CD4-positive, alpha-beta memory T cell (primary cell): ENCODE data around the gene ELMOD1. TPM values are rescaled to one million over a fixed set of nuclear protein-coding genes. Genes with fewer than 3 reads are reported as not detected.

ENCODE experiments used
- CTCF ChIA-PET: fragments of 350-600 bp; sonication (Branson Sonifier 250); formaldehyde crosslinking; loops from one replicate; lab custom pipeline; 2021; ENCODE audit warnings: inconsistent platforms; ENCODE audit not compliant: partially characterized antibody; lab: Charles Lee
- POLR2A ChIA-PET: fragments of 350-600 bp; sonication (Branson Sonifier 250); formaldehyde crosslinking; loops from one replicate; lab custom pipeline; 2021; ENCODE audit not compliant: partially characterized antibody; lab: Charles Lee
- DNase-seq, 5 donors: peaks; one replicate each; pipeline versions ENCODE4 v3.0.0 to v3.0.0-alpha.2; 2020 to 2022; ENCODE audit warnings: mixed read lengths in 1 of 5
- H3K27ac ChIP-seq: one replicate; pipeline ENCODE4 v1.7.0; 2013; ENCODE audit warnings: low read depth, low read length
- H3K27me3 ChIP-seq: 2 replicates; pipeline ENCODE4 v1.7.0; 2013; ENCODE audit warnings: mild to moderate bottlenecking, low read length, moderate library complexity; ENCODE audit not compliant: insufficient read depth
- H3K36me3 ChIP-seq: 2 replicates; pipeline ENCODE4 v1.7.0; 2013; ENCODE audit warnings: mild to moderate bottlenecking, low read length, moderate library complexity; ENCODE audit not compliant: insufficient read depth
- H3K4me1 ChIP-seq: 2 replicates; pipeline ENCODE4 v1.7.0; 2013; ENCODE audit warnings: mild to moderate bottlenecking, low read length, moderate library complexity; ENCODE audit not compliant: insufficient read depth
- H3K4me3 ChIP-seq, 2 donors: one replicate each; pipeline ENCODE4 v1.7.0; 2013; ENCODE audit warnings: low read length in 2 of 2, mild to moderate bottlenecking in 1 of 2
- H3K9me3 ChIP-seq, 2 donors: one replicate each; pipeline ENCODE4 v1.7.0; 2013; ENCODE audit warnings: low read length in 2 of 2, control low read depth in 1 of 2; ENCODE audit not compliant: control insufficient read depth in 1 of 2
- H3K27ac Mint-ChIP-seq, 7 donors: one replicate each; pipeline ENCODE4 v1.8.0; 2020 to 2021; ENCODE audit warnings: mixed read lengths in 7 of 7, mild to moderate bottlenecking in 6 of 7, inconsistent platforms in 3 of 7, moderate library complexity in 3 of 7
- H3K27me3 Mint-ChIP-seq, 2 donors: one replicate each; pipeline ENCODE4 v1.8.0; 2020 to 2021; ENCODE audit warnings: mixed read lengths in 2 of 2
- H3K36me3 Mint-ChIP-seq, 2 donors: one replicate each; pipeline ENCODE4 v1.8.0; 2020 to 2021; ENCODE audit warnings: mixed read lengths in 2 of 2, inconsistent platforms in 1 of 2, mild to moderate bottlenecking in 1 of 2
- H3K4me1 Mint-ChIP-seq, 4 donors: one replicate each; pipeline ENCODE4 v1.8.0; 2020 to 2021; ENCODE audit warnings: mixed read lengths in 4 of 4, mild to moderate bottlenecking in 1 of 4
- H3K4me3 Mint-ChIP-seq, 8 donors: one replicate each; pipeline ENCODE4 v1.8.0; 2020 to 2021; ENCODE audit warnings: mixed read lengths in 8 of 8, mild to moderate bottlenecking in 7 of 8, moderate library complexity in 6 of 8, inconsistent platforms in 3 of 8
- H3K9me3 Mint-ChIP-seq, 8 donors: one replicate each; pipeline ENCODE4 v1.8.0; 2020 to 2021; ENCODE audit warnings: mixed read lengths in 8 of 8, mild to moderate bottlenecking in 5 of 8, inconsistent platforms in 3 of 8, moderate library complexity in 1 of 8
- intact Hi-C: fragments of 100-400 bp; cut with micrococcal nuclease; formaldehyde crosslinking; loops from one replicate; pipeline ENCODE4 v1.15.1; 2023
- polyA plus RNA-seq, 2 donors: library from polyadenylated mRNA; unstranded; fragments of 300-500 nt; fragmentation: Illumina TruSeq; gene quantifications; one replicate each; pipeline ENCODE4 v1.2.3, GENCODE V29; 2021
- total RNA-seq, 2 experiments: library from RNA; stranded (reverse); gene quantifications; one replicate each; pipeline ENCODE4 v1.2.3, GENCODE V29; 2021

Gene ELMOD1
- total RNA-seq (not detected), polyA plus RNA-seq (not detected)

GRCh38 chr11:107590460-107591377, at the start of gene ELMOD1:
Gene ELMOD1 (plus strand): TSS chr11:107591147. CDS start chr11:107618190, 27,043 bp downstream.
- ChIA-PET CTCF (interaction anchor here (0.6 to 1.5 kb wide), 3 partner anchors 11 to 27 kb away, joined by 3 to 4 read pairs (median 4); no protein-coding TSS in a partner anchor), POLR2A (interaction anchor here (0.6 to 1.0 kb wide), 3 partner anchors 11 to 445 kb away, joined by 3 to 4 read pairs (median 3); no protein-coding TSS in a partner anchor)
- peaks cover 58 to 70% of the 10 kb centered on the region in 2 donors for H3K27me3 Mint-ChIP-seq
- Histone ChIP-seq H3K36me3 (no peaks in the 10 kb centered on the region), H3K9me3 (no peaks in the 10 kb centered on the region), H3K27me3 (peaks cover 22% of the 10 kb centered on the region), H3K4me1 (peaks cover 19% of the 10 kb centered on the region), H3K27ac (no peak within 1 kb of the TSS), H3K4me3 (peak within 1 kb of the TSS; percentile 27 to 54)
- H3K9me3 Mint-ChIP-seq = peaks cover 0 to 4% (median 2%) of the 10 kb centered on the region in 8 donors
- peak within 1 kb of the TSS in 5 of 7 donors; percentile 1 to 80 (median 54) for H3K27ac Mint-ChIP-seq
- H3K36me3 Mint-ChIP-seq = peaks cover 0 to 3% of the 10 kb centered on the region in 2 donors
- DNase-seq = peak in 4 of 5 donors; percentile 17 to 33 (median 28)
- intact Hi-C loops = no loop called here
- H3K4me3 Mint-ChIP-seq = peak within 1 kb of the TSS; percentile 83 to 97 (median 90)
- peaks cover 18 to 36% (median 28%) of the 10 kb centered on the region in 4 donors for H3K4me1 Mint-ChIP-seq

- Histone ChIP-seq H3K36me3 (peaks cover 9% of the 10 kb centered on the region), H3K27me3 (no peaks in the 10 kb centered on the region), H3K27ac (no peak overlapping the region), H3K4me1 (no peaks in the 10 kb centered on the region), H3K9me3 (no peaks in the 10 kb centered on the region), H3K4me3 (no peak overlapping the region)
- POLR2A ChIA-PET = no interaction called here
- Mint-ChIP-seq H3K36me3 (peaks cover 35 to 53% of the 10 kb centered on the region in 2 donors), H3K27ac (no peak overlapping the region), H3K27me3 (no peaks in the 10 kb centered on the region), H3K4me1 (peaks cover 0 to 7% (median 3%) of the 10 kb centered on the region in 4 donors), H3K9me3 (no peaks in the 10 kb centered on the region), H3K4me3 (no peak overlapping the region)
- intact Hi-C loops = no loop called here
- no peak for DNase-seq
- CTCF ChIA-PET = interaction anchor here (1.4 kb wide), 1 partner anchor 226 kb away, joined by 5 read pairs; no protein-coding TSS in a partner anchor
These were observed 45.8 kb upstream of the ELMOD1 start for GRCh38 chr11:107545101-107545514.

DNA sequence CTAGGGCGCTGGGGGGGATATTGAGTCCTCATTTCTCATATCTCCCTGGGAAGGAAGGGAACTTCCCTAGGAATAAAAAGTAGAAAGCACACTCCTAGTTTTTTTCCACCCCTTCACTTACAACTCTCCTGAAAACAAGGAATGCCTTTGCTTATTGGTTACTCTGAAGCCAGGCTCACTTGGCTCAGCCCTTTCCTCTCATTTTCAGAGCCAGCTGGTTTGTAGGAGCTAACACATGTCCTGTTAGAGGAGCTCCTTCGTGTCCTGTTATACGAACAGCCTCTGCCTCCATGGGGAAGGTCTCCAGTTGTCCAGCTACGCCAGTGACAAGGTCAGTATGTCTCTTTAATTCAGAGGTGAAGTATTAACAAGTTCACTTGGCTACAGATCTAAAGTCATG, 43.0 kb upstream of the ELMOD1 start:
- Mint-ChIP-seq H3K4me3 (no peak overlapping the region), H3K4me1 (peaks cover 0 to 4% (median 0%) of the 10 kb centered on the region in 4 donors), H3K36me3 (peaks cover 41 to 60% of the 10 kb centered on the region in 2 donors), H3K27ac (no peak overlapping the region), H3K27me3 (no peaks in the 10 kb centered on the region), H3K9me3 (no peaks in the 10 kb centered on the region)
- no peak for DNase-seq
- intact Hi-C loops = no loop called here
- Histone ChIP-seq H3K4me1 (no peaks in the 10 kb centered on the region), H3K27me3 (no peaks in the 10 kb centered on the region), H3K27ac (no peak overlapping the region), H3K9me3 (no peaks in the 10 kb centered on the region), H3K4me3 (no peak overlapping the region), H3K36me3 (peaks cover 18% of the 10 kb centered on the region)
- ChIA-PET POLR2A (no interaction called here), CTCF (interaction anchor here (1.0 to 8.0 kb wide), 7 partner anchors 7 to 223 kb away, joined by 3 to 76 read pairs (median 24); partner anchors contain the start of gene ALKBH8)

GRCh38 chr11:107549253-107549953, 41.5 kb upstream of the ELMOD1 start:
- H3K27me3 ChIP-seq = no peaks in the 10 kb centered on the region
- H3K36me3 ChIP-seq = peaks cover 22% of the 10 kb centered on the region
- Mint-ChIP-seq H3K27me3 (no peaks in the 10 kb centered on the region), H3K36me3 (peaks cover 39 to 63% of the 10 kb centered on the region in 2 donors), H3K27ac (no peak overlapping the region), H3K9me3 (no peaks in the 10 kb centered on the region), H3K4me3 (no peak overlapping the region), H3K4me1 (peaks cover 0 to 4% (median 0%) of the 10 kb centered on the region in 4 donors)
- H3K4me1 ChIP-seq = no peaks in the 10 kb centered on the region
- POLR2A ChIA-PET = no interaction called here
- H3K4me3 ChIP-seq = no peak overlapping the region
- no peaks in the 10 kb centered on the region for H3K9me3 ChIP-seq
- no peak overlapping the region for H3K27ac ChIP-seq
- DNase-seq = peak in 4 of 5 donors; percentile 32 to 43 (median 36)
- intact Hi-C loops = loop anchor here (1.0 kb wide), 2 partner anchors 140 to 222 kb away; no protein-coding TSS in a partner anchor
- CTCF ChIA-PET = interaction anchor here (1.0 to 8.0 kb wide), 20 partner anchors 9 to 351 kb away, joined by 3 to 76 read pairs (median 4); partner anchors contain the start of genes ALKBH8 and CWF19L2

GRCh38 chr11:107549954-107550285, 41.0 kb upstream of the ELMOD1 start:
- H3K4me3 Mint-ChIP-seq = no peak overlapping the region
- intact Hi-C loops = loop anchor here (1.0 kb wide), 2 partner anchors 139 to 221 kb away; no protein-coding TSS in a partner anchor
- Histone ChIP-seq H3K9me3 (no peaks in the 10 kb centered on the region), H3K27ac (no peak overlapping the region), H3K4me3 (no peak overlapping the region), H3K4me1 (no peaks in the 10 kb centered on the region), H3K27me3 (no peaks in the 10 kb centered on the region), H3K36me3 (peaks cover 22% of the 10 kb centered on the region)
- no peaks in the 10 kb centered on the region for H3K27me3 Mint-ChIP-seq
- POLR2A ChIA-PET = no interaction called here
- CTCF ChIA-PET = interaction anchor here (1.0 to 8.0 kb wide), 14 partner anchors 9 to 349 kb away, joined by 3 to 76 read pairs (median 6); partner anchors contain the start of genes ALKBH8 and CWF19L2
- no peaks in the 10 kb centered on the region for H3K9me3 Mint-ChIP-seq
- peaks cover 39 to 63% of the 10 kb centered on the region in 2 donors for H3K36me3 Mint-ChIP-seq
- no peak overlapping the region for H3K27ac Mint-ChIP-seq
- peaks cover 0 to 2% (median 0%) of the 10 kb centered on the region in 4 donors for H3K4me1 Mint-ChIP-seq
- DNase-seq = no peak

DNA sequence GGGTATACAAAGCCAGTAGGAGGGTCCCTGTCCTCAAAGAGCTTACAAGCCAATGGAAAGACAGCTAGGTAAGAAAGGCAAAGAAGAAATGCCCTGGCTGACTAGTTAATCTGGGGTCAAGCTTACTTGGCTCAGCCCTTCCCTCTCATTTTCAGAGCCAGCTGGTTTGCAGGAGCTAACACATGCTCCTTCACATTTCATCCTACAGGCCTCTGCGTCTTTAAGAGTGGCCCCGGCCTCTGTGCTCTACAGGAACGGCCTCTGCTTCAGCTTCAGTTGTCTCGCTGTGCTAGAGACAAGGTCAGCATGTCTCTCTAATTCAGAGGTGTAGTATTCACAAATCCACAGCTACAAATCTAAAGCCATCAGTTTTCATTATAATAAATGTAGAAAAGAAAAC, 40.6 kb upstream of the ELMOD1 start:
- DNase-seq = no peak
- peaks cover 22% of the 10 kb centered on the region for H3K36me3 ChIP-seq
- no peaks in the 10 kb centered on the region for H3K27me3 ChIP-seq
- H3K4me3 ChIP-seq = no peak overlapping the region
- H3K9me3 ChIP-seq = no peaks in the 10 kb centered on the region
- Mint-ChIP-seq H3K27me3 (no peaks in the 10 kb centered on the region), H3K9me3 (no peaks in the 10 kb centered on the region), H3K4me3 (no peak overlapping the region), H3K36me3 (peaks cover 39 to 65% of the 10 kb centered on the region in 2 donors), H3K27ac (no peak overlapping the region), H3K4me1 (peaks cover 0 to 2% (median 0%) of the 10 kb centered on the region in 4 donors)
- CTCF ChIA-PET = interaction anchor here (1.0 to 8.0 kb wide), 12 partner anchors 9 to 349 kb away, joined by 3 to 76 read pairs (median 6); partner anchors contain the start of genes ALKBH8 and CWF19L2
- H3K27ac ChIP-seq = no peak overlapping the region
- H3K4me1 ChIP-seq = no peaks in the 10 kb centered on the region
- intact Hi-C loops = no loop called here
- POLR2A ChIA-PET = no interaction called here
